ENCODE measurements around the gene BEND5. TPM values are rescaled to one million over a fixed set of nuclear protein-coding genes. Genes with fewer than 3 reads are reported as not detected.

The BEND5 gene
- total RNA-seq, 1 donor from 2014 or later = 23.9 TPM

DNA sequence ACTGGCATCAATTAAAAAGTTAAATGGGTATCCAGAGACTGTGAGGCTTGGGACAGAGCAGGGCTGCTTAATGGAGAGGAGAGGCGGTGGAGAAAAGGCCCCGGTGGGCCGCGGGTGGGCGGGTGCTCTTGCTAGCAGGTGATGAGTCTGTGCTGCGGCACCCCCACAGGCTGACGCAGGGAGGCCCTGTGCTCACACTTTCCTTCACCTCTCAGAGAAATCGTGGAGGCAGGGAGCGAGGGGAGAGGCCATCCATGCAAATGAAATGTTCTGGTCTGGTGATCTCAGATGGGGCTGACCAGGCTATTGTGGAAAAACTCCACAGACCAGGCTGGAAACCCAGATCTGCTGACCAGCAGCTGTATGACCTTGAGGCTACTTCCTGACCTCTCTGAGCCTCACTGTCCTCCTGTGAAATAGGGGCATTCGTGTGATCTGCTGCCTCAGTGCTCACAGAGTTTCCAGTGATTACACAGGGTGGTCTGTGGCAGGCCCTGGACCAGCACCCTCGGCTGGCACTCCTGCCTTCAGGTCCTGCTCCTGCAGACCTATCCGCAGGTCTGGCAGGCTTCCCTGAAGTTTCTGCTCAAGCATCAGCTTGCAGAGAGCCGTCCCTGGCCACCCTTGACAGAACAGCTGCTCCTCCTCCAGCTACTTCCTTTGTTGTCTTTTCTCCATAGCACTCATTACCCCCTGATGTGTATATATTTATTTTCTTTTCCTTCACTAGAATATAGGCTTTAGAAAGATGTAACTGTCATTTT is 89.2 kb downstream of the BEND5 start:
- Mint-ChIP-seq H3K27ac (no peak overlapping the region), H3K27me3 (peaks cover 16% of the 10 kb centered on the region), H3K4me3 (ENCODE audit: low read depth) (no peak overlapping the region), H3K4me1 (ENCODE audit: low read depth) (no peaks in the 10 kb centered on the region), H3K9me3 (ENCODE audit: low read depth) (no peaks in the 10 kb centered on the region), H3K36me3 (ENCODE audit: insufficient read depth) (no peaks in the 10 kb centered on the region)
- TF ChIP-seq, protein P1, sequence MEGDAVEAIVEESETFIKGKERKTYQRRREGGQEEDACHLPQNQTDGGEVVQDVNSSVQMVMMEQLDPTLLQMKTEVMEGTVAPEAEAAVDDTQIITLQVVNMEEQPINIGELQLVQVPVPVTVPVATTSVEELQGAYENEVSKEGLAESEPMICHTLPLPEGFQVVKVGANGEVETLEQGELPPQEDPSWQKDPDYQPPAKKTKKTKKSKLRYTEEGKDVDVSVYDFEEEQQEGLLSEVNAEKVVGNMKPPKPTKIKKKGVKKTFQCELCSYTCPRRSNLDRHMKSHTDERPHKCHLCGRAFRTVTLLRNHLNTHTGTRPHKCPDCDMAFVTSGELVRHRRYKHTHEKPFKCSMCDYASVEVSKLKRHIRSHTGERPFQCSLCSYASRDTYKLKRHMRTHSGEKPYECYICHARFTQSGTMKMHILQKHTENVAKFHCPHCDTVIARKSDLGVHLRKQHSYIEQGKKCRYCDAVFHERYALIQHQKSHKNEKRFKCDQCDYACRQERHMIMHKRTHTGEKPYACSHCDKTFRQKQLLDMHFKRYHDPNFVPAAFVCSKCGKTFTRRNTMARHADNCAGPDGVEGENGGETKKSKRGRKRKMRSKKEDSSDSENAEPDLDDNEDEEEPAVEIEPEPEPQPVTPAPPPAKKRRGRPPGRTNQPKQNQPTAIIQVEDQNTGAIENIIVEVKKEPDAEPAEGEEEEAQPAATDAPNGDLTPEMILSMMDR (IDR thresholded peaks at IDR 0.05; ENCODE audit: unreplicated experiment) = no peak
- no peak for DNase-seq (ENCODE audit: low spot score, unreplicated experiment)

DNA sequence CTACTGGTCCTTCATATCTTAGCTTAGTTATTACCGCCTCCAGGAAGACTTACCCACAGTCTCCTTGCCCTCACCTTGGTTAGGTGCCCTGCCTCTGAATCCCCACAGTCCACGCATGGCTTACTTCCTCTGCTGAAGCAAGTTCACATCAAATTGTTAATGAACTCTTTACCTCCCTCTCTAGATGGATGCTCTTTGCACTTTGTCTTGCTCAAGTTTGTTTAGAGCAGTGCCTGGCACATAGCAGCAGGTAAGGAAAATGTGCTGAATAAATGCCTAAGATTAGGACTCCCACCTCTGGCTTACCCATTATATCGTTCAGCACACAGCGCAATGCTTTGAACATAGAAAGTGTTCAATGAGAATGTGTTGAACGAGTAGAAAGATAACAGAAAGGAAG is 90.5 kb downstream of the BEND5 start:
- H3K9me3 Mint-ChIP-seq (ENCODE audit: low read depth) = no peaks in the 10 kb centered on the region
- H3K36me3 Mint-ChIP-seq (ENCODE audit: insufficient read depth) = no peaks in the 10 kb centered on the region

DNA sequence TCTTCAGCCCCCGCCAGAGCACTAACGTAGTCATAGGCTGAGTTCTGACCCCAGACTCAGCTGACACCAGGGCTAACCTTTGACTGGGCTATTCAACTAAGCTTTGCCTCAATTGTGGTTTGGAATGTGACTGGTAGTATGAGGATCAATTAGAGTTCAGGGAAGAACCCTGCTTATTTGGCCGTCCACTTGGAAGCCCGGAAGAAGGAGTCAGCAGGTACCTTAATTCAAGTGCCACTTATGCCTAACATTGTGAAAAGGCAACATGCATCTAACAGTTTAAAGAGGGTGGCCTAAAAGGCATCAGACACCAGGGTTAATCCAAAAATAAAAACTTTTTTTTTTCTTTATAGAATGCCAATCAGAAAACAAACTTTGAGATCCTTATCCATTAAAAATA is 92.3 kb downstream of the BEND5 start:
- Mint-ChIP-seq H3K27ac (no peak overlapping the region), H3K4me1 (ENCODE audit: low read depth) (peaks cover 6% of the 10 kb centered on the region), H3K4me3 (ENCODE audit: low read depth) (no peak overlapping the region), H3K36me3 (ENCODE audit: insufficient read depth) (no peaks in the 10 kb centered on the region), H3K27me3 (peaks cover 12% of the 10 kb centered on the region), H3K9me3 (ENCODE audit: low read depth) (no peaks in the 10 kb centered on the region)
- DNase-seq (ENCODE audit: low spot score, unreplicated experiment) = no peak
- TF ChIP-seq, protein P1 (IDR thresholded peaks at IDR 0.05; ENCODE audit: unreplicated experiment) = no peak

More for the DNA sequence above, 90.5 kb downstream of the BEND5 start:
- no peak for DNase-seq (ENCODE audit: low spot score, unreplicated experiment)
- TF ChIP-seq, protein P1 (IDR thresholded peaks at IDR 0.05; ENCODE audit: unreplicated experiment) = no peak
- Mint-ChIP-seq H3K27me3 (peaks cover 9% of the 10 kb centered on the region), H3K4me3 (ENCODE audit: low read depth) (no peak overlapping the region), H3K4me1 (ENCODE audit: low read depth) (no peaks in the 10 kb centered on the region), H3K27ac (no peak overlapping the region)

DNA sequence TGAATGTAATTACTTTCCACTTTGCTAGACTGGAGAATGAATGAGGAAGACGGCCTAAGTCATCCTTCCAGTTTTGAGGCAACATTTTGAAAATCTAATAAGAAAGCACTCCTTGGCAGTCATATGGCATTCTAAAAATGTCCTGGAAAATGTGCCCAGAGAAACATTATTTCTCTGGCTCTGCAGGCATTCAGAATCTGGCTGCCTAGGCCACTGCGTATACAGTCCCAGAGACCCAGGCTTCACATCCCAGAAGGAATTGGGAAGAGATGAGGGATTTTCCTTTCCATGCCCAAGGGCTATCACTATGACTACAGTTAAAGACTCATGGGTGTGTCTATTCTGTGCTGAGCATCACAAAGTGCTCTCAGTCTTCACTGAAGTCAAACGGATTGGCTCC is 92.9 kb downstream of the BEND5 start:
- peaks cover 6% of the 10 kb centered on the region for H3K4me1 Mint-ChIP-seq (ENCODE audit: low read depth)
- no peak for DNase-seq (ENCODE audit: low spot score, unreplicated experiment)
- H3K4me3 Mint-ChIP-seq (ENCODE audit: low read depth) = no peak overlapping the region
- peaks cover 13% of the 10 kb centered on the region for H3K27me3 Mint-ChIP-seq
- H3K9me3 Mint-ChIP-seq (ENCODE audit: low read depth) = no peaks in the 10 kb centered on the region
- H3K36me3 Mint-ChIP-seq (ENCODE audit: insufficient read depth) = no peaks in the 10 kb centered on the region
- no peak overlapping the region for H3K27ac Mint-ChIP-seq
- TF ChIP-seq, protein P1 (IDR thresholded peaks at IDR 0.05; ENCODE audit: unreplicated experiment) = no peak

DNA sequence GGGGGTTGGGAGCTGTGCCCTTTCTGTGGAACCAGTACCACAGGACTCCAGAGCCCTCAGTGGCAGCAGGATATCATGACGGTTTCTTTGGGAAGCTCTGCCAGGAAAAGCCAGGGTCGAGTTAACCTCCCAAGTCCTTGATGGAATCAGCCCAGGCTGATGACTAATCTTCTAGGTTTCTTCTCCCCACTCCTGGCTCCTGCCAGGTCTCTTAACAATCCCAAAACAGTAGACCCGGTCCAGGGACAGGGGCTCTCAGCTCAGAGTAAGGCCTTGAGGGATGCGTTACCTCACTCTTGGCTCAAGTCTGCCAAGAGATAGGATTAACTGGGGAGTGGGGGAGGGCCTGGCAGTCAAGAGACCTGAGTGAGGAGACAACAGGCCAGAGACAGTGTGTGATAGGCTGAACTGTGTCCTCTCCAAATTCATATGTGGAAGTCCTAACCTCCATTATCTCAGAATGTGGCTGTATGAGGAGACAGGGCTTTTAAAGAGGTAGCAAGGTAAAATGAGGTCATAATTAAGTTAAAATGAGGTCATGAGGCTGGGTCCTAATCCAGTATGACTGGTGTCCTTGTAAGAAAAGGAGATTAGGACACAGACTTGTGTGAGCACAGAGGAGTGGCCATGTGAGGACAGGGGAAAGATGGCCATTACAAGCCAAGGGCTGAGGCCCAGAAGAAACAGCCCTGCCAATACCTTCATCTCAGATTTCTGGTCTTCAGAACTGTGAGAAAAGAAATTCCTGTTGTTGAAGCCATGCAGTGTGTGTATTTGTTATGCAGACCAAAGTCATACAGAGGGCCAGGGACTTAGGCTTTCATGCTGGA is 95.0 kb downstream of the BEND5 start:
- Mint-ChIP-seq H3K4me1 (ENCODE audit: low read depth) (peaks cover 8% of the 10 kb centered on the region), H3K27ac (no peak overlapping the region), H3K4me3 (ENCODE audit: low read depth) (no peak overlapping the region), H3K9me3 (ENCODE audit: low read depth) (no peaks in the 10 kb centered on the region), H3K36me3 (ENCODE audit: insufficient read depth) (no peaks in the 10 kb centered on the region), H3K27me3 (peaks cover 18% of the 10 kb centered on the region)
- TF ChIP-seq, protein P1 (IDR thresholded peaks at IDR 0.05; ENCODE audit: unreplicated experiment) = no peak
- DNase-seq (ENCODE audit: low spot score, unreplicated experiment) = no peak

Measured in progenitor cell of endocrine pancreas (in vitro differentiated cells).